HCEC 1CT (cell line): ENCODE results near the gene UBE2R2.
A peak's percentile ranks its signal among the peaks of the same experiment; 100 is the strongest.

Experiments used
- DNase-seq: peaks from one replicate; pipeline ENCODE4 v3.0.0-alpha.2; 2017

The UBE2R2 gene

GRCh38 chr9:33885948-33886347 is 69.0 kb downstream of the UBE2R2 start:
- no peak for DNase-seq

GRCh38 chr9:33893861-33894260 is 76.9 kb downstream of the UBE2R2 start:
- no peak for DNase-seq

- DNase-seq: no peak
Observed at GRCh38 chr9:33894316-33894715, 77.4 kb downstream of the UBE2R2 start.

GRCh38 chr9:33903157-33903780 is 86.3 kb downstream of the UBE2R2 start:
- DNase-seq: no peak

- no peak for DNase-seq
Observed at GRCh38 chr9:33905137-33905536, 88.2 kb downstream of the UBE2R2 start.

GRCh38 chr9:33906769-33907168 is 89.8 kb downstream of the UBE2R2 start:
- no peak for DNase-seq

- DNase-seq: no peak
Observed at GRCh38 chr9:33907347-33907746, 90.4 kb downstream of the UBE2R2 start.

- DNase-seq: no peak
Observed at GRCh38 chr9:33908114-33908513, 91.2 kb downstream of the UBE2R2 start.

GRCh38 chr9:33908749-33909148 is 91.8 kb downstream of the UBE2R2 start:
- no peak for DNase-seq

- no peak for DNase-seq
Observed at GRCh38 chr9:33913541-33913940, 96.6 kb downstream of the UBE2R2 start.

GRCh38 chr9:33914887-33915628 is 98.1 kb downstream of the UBE2R2 start:
- DNase-seq: no peak

- DNase-seq: no peak
Observed at GRCh38 chr9:33917036-33917435, 100.1 kb downstream of the UBE2R2 start.

- no peak for DNase-seq
Observed at GRCh38 chr9:33919276-33919897, 102.4 kb downstream of the UBE2R2 start.

GRCh38 chr9:33921967-33922895 is 105.3 kb downstream of the UBE2R2 start:
- DNase-seq: peak; percentile 14

GRCh38 chr9:33923079-33923478 is 106.1 kb downstream of the UBE2R2 start:
- DNase-seq: no peak

GRCh38 chr9:33923998-33924701 is 107.2 kb downstream of the UBE2R2 start:
- no peak for DNase-seq

- DNase-seq: peak; percentile 36
Observed at GRCh38 chr9:33924978-33925797, 108.2 kb downstream of the UBE2R2 start.

- DNase-seq: no peak
Observed at GRCh38 chr9:33926746-33927485, 110.0 kb downstream of the UBE2R2 start.

GRCh38 chr9:33927694-33928093 is 110.7 kb downstream of the UBE2R2 start:
- DNase-seq: no peak

- no peak for DNase-seq
Observed at GRCh38 chr9:33931326-33931725, 114.4 kb downstream of the UBE2R2 start.
